HK-2 (cell line): ENCODE results near the gene TLR8.

ENCODE experiments used
- DNase-seq: peaks from one replicate; pipeline ENCODE4 v3.0.0-alpha.2; 2018; ENCODE audit not compliant: unreplicated experiment

The TLR8 gene

GRCh38 chrX:12966151-12966550 is 59.7 kb downstream of the TLR8 start:
- no peak for DNase-seq

GRCh38 chrX:12967711-12968465 is 61.5 kb downstream of the TLR8 start:
- no peak for DNase-seq

- no peak for DNase-seq
Observed at GRCh38 chrX:12970691-12971202, 64.3 kb downstream of the TLR8 start.

GRCh38 chrX:12971282-12972003 is 65.0 kb downstream of the TLR8 start:
- no peak for DNase-seq

DNA sequence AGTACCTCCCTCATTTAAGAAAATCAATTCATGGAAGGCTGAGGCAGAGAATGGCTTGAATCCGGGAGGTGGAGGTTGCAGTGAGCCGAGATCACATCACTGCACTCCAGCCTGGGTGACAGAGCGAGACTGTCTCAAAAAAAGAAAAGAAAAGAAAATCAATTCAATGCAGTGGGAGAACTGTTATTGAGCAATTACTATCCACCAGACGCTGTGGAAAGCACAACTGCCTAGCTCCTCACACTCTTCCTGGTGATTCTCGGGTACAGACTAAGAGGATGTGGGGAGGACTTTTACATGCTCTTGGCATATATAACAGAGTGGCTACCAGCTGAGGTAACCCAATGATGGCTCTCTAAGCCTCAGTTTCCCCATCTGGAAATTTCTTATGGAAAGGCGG is 65.8 kb downstream of the TLR8 start:
- DNase-seq = no peak
